Neuronal stem cell (in vitro differentiated cells): ENCODE results near the gene TMEM255B.

ENCODE experiments used
- DNase-seq: peaks from one replicate; pipeline ENCODE4 v3.0.0-alpha.2; 2013; ENCODE audit warnings: low spot score
- H2AFZ ChIP-seq: one replicate; pipeline ENCODE4 v1.6.1; 2013; ENCODE audit warnings: mild to moderate bottlenecking, low read length, inconsistent platforms
- H2AK5ac ChIP-seq: 2 replicates; pipeline ENCODE4 v1.6.1; 2013; ENCODE audit warnings: low read depth, mild to moderate bottlenecking, inconsistent platforms, low read length, moderate library complexity, mixed read lengths
- H2BK120ac ChIP-seq: 2 replicates; pipeline ENCODE4 v1.6.1; 2013; ENCODE audit warnings: low read depth, mild to moderate bottlenecking, inconsistent platforms, low read length, moderate library complexity, mixed read lengths
- H2BK12ac ChIP-seq: one replicate; pipeline ENCODE4 v1.6.1; 2013; ENCODE audit warnings: low read length, inconsistent platforms
- H2BK15ac ChIP-seq: 2 replicates; pipeline ENCODE4 v1.6.1; 2013; ENCODE audit warnings: mild to moderate bottlenecking, low read length, inconsistent platforms, mixed read lengths
- H2BK5ac ChIP-seq: one replicate; pipeline ENCODE4 v1.6.1; 2013; ENCODE audit warnings: inconsistent platforms, mild to moderate bottlenecking, low read length, moderate library complexity
- H3K14ac ChIP-seq: one replicate; pipeline ENCODE4 v1.6.1; 2013; ENCODE audit warnings: low read length, inconsistent platforms
- H3K18ac ChIP-seq: 2 replicates; pipeline ENCODE4 v1.6.1; 2013; ENCODE audit warnings: low read length, inconsistent platforms
- H3K23ac ChIP-seq: 2 replicates; pipeline ENCODE4 v1.6.1; 2013; ENCODE audit warnings: low read depth, mild to moderate bottlenecking, mixed read lengths, low read length, inconsistent platforms; ENCODE audit not compliant: poor library complexity
- H3K27ac ChIP-seq: replicated peaks from 3 replicates; pipeline ENCODE4 v1.5.1; 2013; ENCODE audit warnings: low read length, inconsistent platforms
- H3K27me3 ChIP-seq, 3 experiments: 2 replicates each; pipeline ENCODE4 v1.6.1; 2013; ENCODE audit warnings: low read length in 3 of 3, mild to moderate bottlenecking in 2 of 3, inconsistent platforms in 1 of 3, low read depth in 1 of 3, mixed read lengths in 1 of 3, moderate library complexity in 1 of 3; ENCODE audit not compliant: control insufficient read depth in 3 of 3, insufficient read depth in 3 of 3
- H3K36me3 ChIP-seq, 2 donors: replicated peaks in 1 of 2; 2 replicates each; pipeline ENCODE4 v1.6.1; 2013; ENCODE audit warnings: low read length in 2 of 2; ENCODE audit not compliant: control insufficient read depth in 2 of 2, insufficient read depth in 2 of 2
- H3K4ac ChIP-seq: 2 replicates; pipeline ENCODE4 v1.6.1; 2013; ENCODE audit warnings: inconsistent platforms, mild to moderate bottlenecking, low read length, moderate library complexity
- H3K4me1 ChIP-seq, 2 donors: 1 replicate in 1 of 2; 2 replicates in 1 of 2; pipeline ENCODE4 v1.6.1; 2013; ENCODE audit warnings: low read length in 2 of 2, low read depth in 1 of 2; ENCODE audit not compliant: control insufficient read depth in 2 of 2, insufficient read depth in 1 of 2
- H3K4me2 ChIP-seq: one replicate; pipeline ENCODE4 v1.6.1; 2013; ENCODE audit warnings: mild to moderate bottlenecking, low read length, inconsistent platforms; ENCODE audit not compliant: insufficient read depth, poor library complexity, severe bottlenecking
- H3K4me3 ChIP-seq, 2 donors: 2 replicates each; pipeline ENCODE4 v1.5.1; 2013; ENCODE audit warnings: low read length in 2 of 2, mild to moderate bottlenecking in 2 of 2, inconsistent platforms in 1 of 2, moderate library complexity in 1 of 2
- H3K79me1 ChIP-seq: one replicate; pipeline ENCODE4 v1.6.1; 2013; ENCODE audit warnings: low read depth, mild to moderate bottlenecking, inconsistent platforms, low read length, moderate library complexity
- H3K9ac ChIP-seq: one replicate; pipeline ENCODE4 v1.6.1; 2013; ENCODE audit warnings: mild to moderate bottlenecking, low read depth, low read length, inconsistent platforms; ENCODE audit not compliant: poor library complexity
- H3K9me3 ChIP-seq, 2 donors: replicated peaks in 1 of 2; 2 replicates each; pipeline versions ENCODE3 to v1.6.1; 2013; ENCODE audit warnings: low read length in 2 of 2, mild to moderate bottlenecking in 2 of 2, inconsistent platforms in 1 of 2, low read depth in 1 of 2, mixed read lengths in 1 of 2, moderate library complexity in 1 of 2; ENCODE audit not compliant: control insufficient read depth in 2 of 2, insufficient read depth in 1 of 2
- H4K8ac ChIP-seq: one replicate; pipeline ENCODE4 v1.6.1; 2013; ENCODE audit warnings: low read depth, mild to moderate bottlenecking, inconsistent platforms, low read length, moderate library complexity
- H4K91ac ChIP-seq: one replicate; pipeline ENCODE4 v1.6.1; 2013; ENCODE audit warnings: low read length, low read depth, mild to moderate bottlenecking, inconsistent platforms; ENCODE audit not compliant: poor library complexity
- WGBS, 2 donors: extraction: QIAGEN DNeasy Blood & Tissue Kit; methylation state at CpG; one replicate each; pipeline ENCODE4 v1.1.7; 2013; ENCODE audit warnings: missing lambda C conversion rate in 2 of 2, mixed read lengths in 1 of 2; ENCODE audit not compliant: insufficient read length in 2 of 2, insufficient replicate concordance in 1 of 2; ENCODE audit errors: extremely low coverage in 2 of 2; 5-methylcytosine and 5-hydroxymethylcytosine counted together

TMEM255B gene

GRCh38 chr13:113803409-113804016 is 44.5 kb downstream of the TMEM255B start:
- Histone ChIP-seq H3K14ac (no peak overlapping the region), H3K4me1 (peaks cover 11 to 12% of the 10 kb centered on the region in 2 donors), H3K9me3 (peaks cover 7 to 13% of the 10 kb centered on the region in 2 donors), H3K4me3 (no peak overlapping the region), H3K4me2 (no peak overlapping the region), H2BK12ac (no peak overlapping the region), H3K36me3 (no peaks in the 10 kb centered on the region), H3K9ac (no peak overlapping the region), H2AFZ (no peak overlapping the region), H2AK5ac (peak overlapping the region; percentile 97), H4K8ac (no peak overlapping the region), H2BK15ac (peak overlapping the region; percentile 64), H3K4ac (no peak overlapping the region), H3K18ac (peak overlapping the region; percentile 48), H3K27me3 (no peaks in the 10 kb centered on the region), H2BK120ac (peak overlapping the region; percentile 83), H2BK5ac (no peak overlapping the region), H4K91ac (no peak overlapping the region), H3K79me1 (no peaks in the 10 kb centered on the region), H3K27ac (no peak overlapping the region), H3K23ac (peak overlapping the region; percentile 65)
- no CpG with 5 or more reads among the region's 32 CpGs for WGBS, 2 donors
- no peak for DNase-seq

- Histone ChIP-seq H3K9ac (no peak overlapping the region), H3K27me3 (no peaks in the 10 kb centered on the region), H3K9me3 (peaks cover 7 to 15% of the 10 kb centered on the region in 2 donors), H3K27ac (no peak overlapping the region), H3K79me1 (no peaks in the 10 kb centered on the region), H2BK120ac (no peak overlapping the region), H2BK15ac (peak overlapping the region; percentile 64), H2BK5ac (no peak overlapping the region), H2AFZ (no peak overlapping the region), H3K23ac (no peak overlapping the region), H3K14ac (no peak overlapping the region), H3K4me2 (no peak overlapping the region), H3K18ac (no peak overlapping the region), H3K4me3 (no peak overlapping the region), H2BK12ac (no peak overlapping the region), H4K91ac (no peak overlapping the region), H3K4ac (no peak overlapping the region), H3K4me1 (peaks cover 11 to 12% of the 10 kb centered on the region in 2 donors), H4K8ac (no peak overlapping the region), H2AK5ac (no peak overlapping the region), H3K36me3 (no peaks in the 10 kb centered on the region)
- no CpG with 5 or more reads among the region's 34 CpGs for WGBS, 2 donors
- no peak for DNase-seq
These were observed 45.1 kb downstream of the TMEM255B start for GRCh38 chr13:113804017-113804702.

DNA sequence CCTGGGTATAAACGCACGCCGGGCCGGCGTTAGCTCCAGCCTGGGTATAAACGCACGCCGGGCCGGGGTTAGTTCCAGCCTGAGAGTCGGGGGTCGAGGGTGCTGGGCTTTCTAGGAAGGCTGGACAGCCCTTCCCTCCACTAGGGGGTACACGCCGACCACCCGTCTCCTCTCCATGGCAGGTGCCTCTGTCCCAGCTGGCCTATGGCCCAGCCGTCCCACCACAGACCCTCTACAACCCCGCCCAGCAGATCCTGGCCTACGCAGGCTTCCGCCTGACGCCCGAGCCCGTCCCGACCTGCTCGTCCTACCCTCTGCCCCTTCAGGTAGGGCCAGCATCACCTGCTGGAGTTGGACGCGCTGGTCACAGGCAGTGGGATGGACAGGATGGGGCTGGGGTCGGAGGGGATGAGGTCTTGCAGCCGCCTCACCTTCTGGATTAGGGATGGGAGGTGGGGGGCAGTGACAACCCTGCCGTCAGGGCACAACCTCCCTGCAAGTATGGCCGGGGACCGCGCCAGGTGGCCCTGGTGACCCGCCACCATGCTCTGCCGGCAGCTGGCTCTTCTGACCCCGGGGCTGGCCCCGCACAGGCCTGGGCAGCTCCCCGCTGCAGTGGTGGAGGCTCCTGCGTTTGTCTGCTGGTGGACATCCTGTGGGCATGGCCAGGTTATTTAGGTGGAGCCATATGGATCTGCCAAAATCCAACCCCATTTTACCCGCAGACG is 45.8 kb downstream of the TMEM255B start:
- Histone ChIP-seq H3K4me1 (peaks cover 11 to 12% of the 10 kb centered on the region in 2 donors), H3K27me3 (no peaks in the 10 kb centered on the region), H3K18ac (peak overlapping the region; percentile 64), H3K9me3 (peaks cover 10 to 15% of the 10 kb centered on the region in 2 donors), H3K4ac (no peak overlapping the region), H2BK15ac (peak overlapping the region; percentile 37), H3K23ac (peak overlapping the region; percentile 43), H2BK12ac (peak overlapping the region; percentile 58), H2BK5ac (peak overlapping the region; percentile 44), H3K14ac (peak overlapping the region; percentile 82), H3K27ac (no peak overlapping the region), H4K8ac (no peak overlapping the region), H3K36me3 (no peaks in the 10 kb centered on the region), H3K4me2 (no peak overlapping the region), H2AFZ (no peak overlapping the region), H2BK120ac (peak overlapping the region; percentile 61), H3K9ac (peak overlapping the region; percentile 21), H2AK5ac (peak overlapping the region; percentile 68), H3K4me3 (no peak overlapping the region), H3K79me1 (no peaks in the 10 kb centered on the region), H4K91ac (no peak overlapping the region)
- WGBS, 2 donors: no CpG with 5 or more reads among the region's 39 CpGs
- no peak for DNase-seq
